Activated gamma-delta T cell (primary cell): ENCODE data around the gene PODXL.
A peak's percentile ranks its signal among the peaks of the same experiment; 100 is the strongest.
"Not testable (repeated sequence)": the region's sequence is repeated elsewhere in the genome, so short reads cannot be mapped to it uniquely, and the experiment has no call there.

Source experiments
- DNase-seq: peaks from one replicate; lab custom pipeline; 2025; lab: John Stamatoyannopoulos, UW

Gene PODXL

GRCh38 chr7:131511774-131512535, 44.5 kb downstream of the PODXL start:
- DNase-seq = no peak

GRCh38 chr7:131511071-131511470, 45.4 kb downstream of the PODXL start:
- DNase-seq = no peak

GRCh38 chr7:131509781-131510180, 46.6 kb downstream of the PODXL start:
- DNase-seq = no peak

- DNase-seq = no peak
Observed at GRCh38 chr7:131508754-131509486, 47.5 kb downstream of the PODXL start.

GRCh38 chr7:131507592-131508331, 48.7 kb downstream of the PODXL start:
- peak; percentile 19 for DNase-seq

GRCh38 chr7:131506597-131506996, 49.8 kb downstream of the PODXL start:
- DNase-seq = no peak

GRCh38 chr7:131505636-131506557, 50.5 kb downstream of the PODXL start:
- no peak for DNase-seq

GRCh38 chr7:131505037-131505620, 51.3 kb downstream of the PODXL start:
- DNase-seq = not testable (repeated sequence)

GRCh38 chr7:131504157-131504899, 52.1 kb downstream of the PODXL start:
- no peak for DNase-seq

GRCh38 chr7:131503639-131504038, 52.8 kb downstream of the PODXL start:
- DNase-seq = no peak

- no peak for DNase-seq
Observed at GRCh38 chr7:131502810-131503508, 53.5 kb downstream of the PODXL start.

- DNase-seq = no peak
Observed at GRCh38 chr7:131501930-131502685, 54.3 kb downstream of the PODXL start.

- no peak for DNase-seq
Observed at GRCh38 chr7:131501422-131501821, 55.0 kb downstream of the PODXL start.

GRCh38 chr7:131500357-131500756, 56.1 kb downstream of the PODXL start:
- DNase-seq = no peak

GRCh38 chr7:131499801-131500200, 56.6 kb downstream of the PODXL start:
- DNase-seq = no peak

GRCh38 chr7:131498237-131498885, 58.1 kb downstream of the PODXL start:
- DNase-seq = no peak

GRCh38 chr7:131497454-131497853, 59.0 kb downstream of the PODXL start:
- no peak for DNase-seq

- no peak for DNase-seq
Observed at GRCh38 chr7:131495669-131496498, 60.5 kb downstream of the PODXL start.
